Measurements from ENCODE around the gene ASTN1. TPM values are rescaled to one million over a fixed set of nuclear protein-coding genes. Genes with fewer than 3 reads are reported as not detected.

Gene ASTN1
- total RNA-seq, 2 experiments from 2014 or later, result not detected

DNA sequence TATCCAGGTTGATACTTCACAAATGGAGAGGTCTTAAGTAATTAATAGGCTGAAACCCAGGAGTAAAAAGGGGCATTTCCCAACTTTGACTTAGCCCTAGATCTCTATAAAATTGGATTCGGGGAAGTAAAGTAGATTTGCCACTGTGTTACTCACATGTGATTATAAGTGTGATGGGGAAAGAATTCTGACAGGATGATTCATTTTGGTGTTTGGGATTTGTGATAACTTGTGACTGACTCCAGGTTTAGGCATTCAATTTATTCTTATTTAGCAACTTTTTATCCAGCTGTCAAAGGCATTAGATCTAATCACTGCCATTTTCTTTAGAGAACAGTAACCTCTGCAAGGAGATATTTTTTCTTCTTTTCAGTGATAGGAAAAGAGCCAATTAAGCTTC lies 175.5 kb downstream of the ASTN1 start:
- Mint-ChIP-seq H3K9me3 (no peaks in the 10 kb centered on the region), H3K27ac (no peak overlapping the region), H3K4me1 (ENCODE audit: low read depth) (no peaks in the 10 kb centered on the region), H3K4me3 (no peak overlapping the region), H3K36me3 (no peaks in the 10 kb centered on the region), H3K27me3 (no peaks in the 10 kb centered on the region)
- DNase-seq, result no peak
- ChIA-PET POLR2A (no interaction called here), CTCF (no interaction called here)
- intact Hi-C loops (cut with micrococcal nuclease), result no loop called here

DNA sequence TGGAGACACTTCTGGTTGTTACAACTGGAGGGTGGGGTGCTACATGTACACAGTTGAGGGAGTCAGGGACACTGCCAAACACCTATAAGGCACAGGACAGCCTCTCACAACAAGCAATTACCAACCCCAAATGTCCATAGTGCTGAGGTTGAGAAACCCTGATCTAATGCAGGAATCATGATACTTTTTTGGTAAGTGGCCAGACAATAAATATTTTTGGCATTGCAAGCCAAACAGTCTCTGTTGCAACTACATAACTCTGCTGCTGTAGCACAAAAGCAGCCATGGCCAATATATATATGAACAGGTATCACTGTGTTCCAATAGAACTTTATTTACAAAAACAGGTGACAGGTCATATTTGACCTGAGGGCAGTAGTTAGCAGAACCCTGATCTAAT lies 177.5 kb downstream of the ASTN1 start:
- ChIA-PET CTCF (no interaction called here), POLR2A (no interaction called here)
- H3K27me3 Mint-ChIP-seq, result no peaks in the 10 kb centered on the region
- H3K4me3 Mint-ChIP-seq, result no peak overlapping the region
- H3K9me3 Mint-ChIP-seq, result no peaks in the 10 kb centered on the region
- no peaks in the 10 kb centered on the region for H3K4me1 Mint-ChIP-seq (ENCODE audit: low read depth)
- no peak for DNase-seq
- intact Hi-C loops (cut with micrococcal nuclease), result no loop called here
- no peak overlapping the region for H3K27ac Mint-ChIP-seq
- no peaks in the 10 kb centered on the region for H3K36me3 Mint-ChIP-seq

DNA sequence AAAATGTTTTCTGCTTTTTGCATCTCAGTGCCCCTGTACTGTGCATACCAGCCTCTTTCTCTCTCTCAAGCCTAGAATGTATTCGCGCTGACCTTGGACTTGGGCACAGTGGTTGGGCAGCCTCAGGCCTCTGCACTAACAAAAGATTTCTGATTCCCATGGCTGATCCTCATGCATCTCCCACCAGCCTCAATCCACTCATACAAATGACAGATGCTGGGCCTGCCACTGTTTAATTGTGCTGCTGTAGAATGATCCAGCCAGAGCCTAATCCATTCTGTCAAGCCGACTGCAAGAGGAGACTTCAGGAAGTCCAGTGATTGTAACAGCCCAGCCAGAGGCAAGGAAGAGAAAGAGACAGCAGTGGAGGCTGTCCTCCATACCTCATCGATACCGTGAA lies 180.8 kb downstream of the ASTN1 start:
- Mint-ChIP-seq H3K4me3 (no peak overlapping the region), H3K27ac (no peak overlapping the region), H3K4me1 (ENCODE audit: low read depth) (no peaks in the 10 kb centered on the region), H3K27me3 (no peaks in the 10 kb centered on the region), H3K9me3 (no peaks in the 10 kb centered on the region), H3K36me3 (no peaks in the 10 kb centered on the region)
- DNase-seq, result no peak
- ChIA-PET CTCF (no interaction called here), POLR2A (no interaction called here)
- intact Hi-C loops (cut with micrococcal nuclease), result no loop called here

DNA sequence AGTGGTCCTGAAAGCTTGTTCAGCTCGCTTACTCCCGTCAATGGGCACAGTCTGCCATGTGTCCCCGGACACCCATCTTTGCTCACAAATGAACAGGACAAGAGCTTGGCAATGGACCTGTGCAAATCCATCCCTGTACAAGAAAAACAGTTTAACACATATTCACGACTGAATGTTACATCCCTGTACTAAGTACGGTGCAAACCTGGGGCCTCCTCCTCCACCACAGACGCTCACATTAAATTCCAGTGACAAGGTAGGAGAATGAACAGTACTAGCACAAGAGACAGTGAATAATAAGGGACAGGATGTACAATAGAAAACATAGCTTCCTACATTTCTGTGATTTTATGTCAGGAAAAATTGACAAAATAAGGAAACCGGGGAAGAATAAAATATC lies 187.7 kb downstream of the ASTN1 start:
- Mint-ChIP-seq H3K4me3 (no peak overlapping the region), H3K4me1 (ENCODE audit: low read depth) (no peaks in the 10 kb centered on the region), H3K27ac (no peak overlapping the region), H3K36me3 (no peaks in the 10 kb centered on the region), H3K27me3 (no peaks in the 10 kb centered on the region), H3K9me3 (no peaks in the 10 kb centered on the region)
- no peak for DNase-seq
- CTCF ChIA-PET, result no interaction called here
- intact Hi-C loops (cut with micrococcal nuclease), result no loop called here
- POLR2A ChIA-PET, result no interaction called here

DNA sequence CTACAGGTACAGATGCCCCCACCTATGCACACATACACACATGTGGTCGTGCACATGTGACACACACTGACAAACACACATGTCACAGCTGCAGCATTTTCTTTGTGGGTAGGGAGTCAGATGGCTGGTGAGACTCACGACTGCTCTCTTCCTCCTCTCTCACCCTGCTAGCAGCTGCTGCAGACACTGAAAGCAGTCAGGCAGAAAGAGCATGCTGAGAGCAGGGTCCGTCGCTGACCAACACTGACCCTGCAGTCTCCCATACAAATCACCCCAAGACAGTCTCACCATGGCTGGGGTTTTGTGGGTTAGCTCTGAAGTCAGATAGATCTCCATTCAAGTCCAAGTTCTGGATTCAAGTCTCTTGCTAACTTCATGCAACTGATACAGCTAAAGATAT lies 188.3 kb downstream of the ASTN1 start:
- Mint-ChIP-seq H3K27me3 (no peaks in the 10 kb centered on the region), H3K4me1 (ENCODE audit: low read depth) (no peaks in the 10 kb centered on the region), H3K36me3 (no peaks in the 10 kb centered on the region), H3K27ac (no peak overlapping the region), H3K9me3 (no peaks in the 10 kb centered on the region), H3K4me3 (no peak overlapping the region)
- POLR2A ChIA-PET, result no interaction called here
- no peak for DNase-seq
- CTCF ChIA-PET, result no interaction called here
- intact Hi-C loops (cut with micrococcal nuclease), result no loop called here

DNA sequence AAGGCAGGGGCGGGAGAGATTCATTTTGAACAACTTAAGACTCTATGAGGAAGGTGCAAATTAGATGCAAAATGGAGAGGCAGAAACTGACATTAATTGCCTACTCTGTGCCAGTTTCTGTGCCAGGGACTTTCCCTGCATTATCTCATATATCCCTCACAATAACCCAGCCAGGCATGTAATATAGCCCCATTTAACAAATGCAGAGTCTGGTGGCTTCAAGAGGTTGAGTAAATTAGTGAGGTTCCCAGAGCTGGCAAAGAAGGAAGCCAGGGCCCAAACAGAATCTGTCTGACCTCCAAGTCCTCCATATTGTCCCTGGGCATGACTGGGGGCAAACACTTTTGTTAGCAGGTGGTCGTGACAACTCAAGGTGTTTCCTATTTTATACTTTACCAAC lies 199.8 kb downstream of the ASTN1 start:
- no peak overlapping the region for H3K27ac Mint-ChIP-seq
- no peak overlapping the region for H3K4me3 Mint-ChIP-seq
- no peaks in the 10 kb centered on the region for H3K36me3 Mint-ChIP-seq
- H3K9me3 Mint-ChIP-seq, result no peaks in the 10 kb centered on the region
- H3K27me3 Mint-ChIP-seq, result no peaks in the 10 kb centered on the region
- ChIA-PET POLR2A (no interaction called here), CTCF (no interaction called here)
- intact Hi-C loops (cut with micrococcal nuclease), result no loop called here
- H3K4me1 Mint-ChIP-seq (ENCODE audit: low read depth), result no peaks in the 10 kb centered on the region
- no peak for DNase-seq

DNA sequence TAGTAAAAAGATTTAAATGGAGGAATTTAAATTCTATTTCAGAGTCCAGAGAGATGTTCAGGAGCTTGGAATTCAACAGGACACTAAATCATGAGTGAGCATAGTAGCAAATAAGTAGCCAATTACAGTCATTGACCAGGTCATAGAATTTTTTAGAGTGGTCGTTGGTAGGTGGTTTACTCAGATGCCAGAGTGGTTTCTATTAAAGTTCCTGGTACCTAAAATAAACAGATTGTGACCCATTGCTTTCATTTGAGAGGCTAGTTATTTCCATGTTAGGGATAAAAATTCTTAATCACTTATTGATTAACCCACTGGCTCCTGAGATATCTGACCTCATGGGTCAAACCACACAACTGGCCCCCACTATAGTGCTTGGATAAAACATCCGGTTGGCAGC lies 201.3 kb downstream of the ASTN1 start:
- H3K27ac Mint-ChIP-seq, result no peak overlapping the region
- DNase-seq, result no peak
- intact Hi-C loops (cut with micrococcal nuclease), result no loop called here
- ChIA-PET CTCF (interaction anchor here (0.9 kb wide), 1 partner anchor 65 kb away, joined by 4 read pairs; no protein-coding TSS in a partner anchor), POLR2A (no interaction called here)
- H3K9me3 Mint-ChIP-seq, result no peaks in the 10 kb centered on the region
- no peak overlapping the region for H3K4me3 Mint-ChIP-seq
- H3K4me1 Mint-ChIP-seq (ENCODE audit: low read depth), result no peaks in the 10 kb centered on the region
- H3K27me3 Mint-ChIP-seq, result no peaks in the 10 kb centered on the region
- H3K36me3 Mint-ChIP-seq, result no peaks in the 10 kb centered on the region

DNA sequence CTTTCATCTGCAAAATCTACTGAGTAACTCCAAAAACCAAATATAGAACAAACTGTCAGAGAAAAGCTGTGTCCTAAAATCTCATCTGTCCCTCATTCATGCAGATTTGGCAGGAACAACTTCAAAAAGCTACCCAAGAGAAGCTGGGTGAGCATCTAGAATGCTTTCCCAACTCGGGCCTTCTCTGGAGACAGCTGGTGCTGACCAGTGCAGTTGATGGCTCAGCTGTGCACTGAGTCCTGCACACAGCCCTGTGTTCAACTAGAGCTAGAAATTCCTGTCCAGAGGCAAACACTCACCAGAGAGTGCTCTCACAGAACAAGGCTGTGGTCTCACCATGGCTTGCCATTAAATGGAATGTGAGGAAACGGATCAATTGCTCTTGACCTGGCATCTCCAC lies 202.8 kb downstream of the ASTN1 start:
- CTCF ChIA-PET, result no interaction called here
- Mint-ChIP-seq H3K4me1 (ENCODE audit: low read depth) (no peaks in the 10 kb centered on the region), H3K9me3 (no peaks in the 10 kb centered on the region), H3K27me3 (no peaks in the 10 kb centered on the region), H3K4me3 (no peak overlapping the region), H3K27ac (no peak overlapping the region), H3K36me3 (no peaks in the 10 kb centered on the region)
- intact Hi-C loops (cut with micrococcal nuclease), result no loop called here
- DNase-seq, result no peak
- POLR2A ChIA-PET, result no interaction called here

DNA sequence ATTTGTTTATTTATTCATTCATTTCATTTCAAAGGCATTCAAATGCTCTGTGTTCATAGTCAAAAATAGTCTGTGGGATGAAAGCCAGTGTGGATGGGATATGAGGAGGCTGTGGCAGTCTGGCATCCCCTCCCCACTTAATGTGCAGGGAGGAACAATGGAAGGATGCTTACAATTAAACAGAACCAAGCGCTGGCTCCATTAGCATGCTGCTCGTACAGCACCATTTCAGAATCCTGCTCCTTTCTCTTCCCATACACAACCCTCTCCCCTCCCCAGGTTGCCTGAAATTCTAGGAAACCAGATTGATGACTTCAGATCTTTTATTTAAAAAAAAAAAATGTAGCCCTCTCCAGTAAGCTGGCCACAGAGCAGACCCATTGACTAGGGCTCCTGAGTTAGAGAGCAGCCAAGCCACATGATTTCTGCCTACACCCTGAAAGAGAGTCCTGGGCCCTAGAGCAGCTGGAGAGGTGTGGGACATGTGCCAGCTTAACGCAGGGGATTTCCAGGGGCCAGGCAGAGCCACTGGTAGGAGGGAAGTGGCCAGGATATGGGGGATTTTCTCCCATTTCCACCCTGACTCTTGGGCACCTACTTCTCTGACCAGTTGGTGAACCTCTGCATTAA lies 205.2 kb downstream of the ASTN1 start:
- Mint-ChIP-seq H3K36me3 (no peaks in the 10 kb centered on the region), H3K27ac (no peak overlapping the region), H3K9me3 (no peaks in the 10 kb centered on the region), H3K4me3 (no peak overlapping the region), H3K27me3 (no peaks in the 10 kb centered on the region), H3K4me1 (ENCODE audit: low read depth) (no peaks in the 10 kb centered on the region)
- intact Hi-C loops (cut with micrococcal nuclease), result no loop called here
- POLR2A ChIA-PET, result no interaction called here
- DNase-seq, result no peak
- CTCF ChIA-PET, result no interaction called here

DNA sequence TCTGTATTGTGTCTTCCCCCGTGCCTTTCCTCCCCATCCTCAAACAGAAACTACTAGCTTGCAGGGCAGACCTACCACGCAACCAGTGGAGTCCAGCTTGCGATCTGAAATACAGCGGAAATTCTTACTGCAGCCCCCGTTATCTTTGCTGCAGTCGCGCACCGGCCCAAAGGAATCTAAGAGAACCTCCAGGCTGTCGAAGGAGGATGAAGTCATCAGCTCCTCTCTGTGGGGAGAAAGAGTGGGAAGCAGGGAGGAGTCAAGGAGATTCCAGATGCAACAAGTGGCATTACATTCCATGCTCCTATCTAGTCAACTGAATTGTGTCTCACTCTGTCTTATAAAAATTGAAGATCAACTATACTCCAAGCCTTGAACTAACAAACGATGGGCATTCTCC lies 206.9 kb downstream of the ASTN1 start:
- H3K36me3 Mint-ChIP-seq, result no peaks in the 10 kb centered on the region
- ChIA-PET POLR2A (no interaction called here), CTCF (no interaction called here)
- H3K4me1 Mint-ChIP-seq (ENCODE audit: low read depth), result no peaks in the 10 kb centered on the region
- no peaks in the 10 kb centered on the region for H3K27me3 Mint-ChIP-seq
- no peak overlapping the region for H3K27ac Mint-ChIP-seq
- no peaks in the 10 kb centered on the region for H3K9me3 Mint-ChIP-seq
- DNase-seq, result no peak
- no peak overlapping the region for H3K4me3 Mint-ChIP-seq
- intact Hi-C loops (cut with micrococcal nuclease), result no loop called here

DNA sequence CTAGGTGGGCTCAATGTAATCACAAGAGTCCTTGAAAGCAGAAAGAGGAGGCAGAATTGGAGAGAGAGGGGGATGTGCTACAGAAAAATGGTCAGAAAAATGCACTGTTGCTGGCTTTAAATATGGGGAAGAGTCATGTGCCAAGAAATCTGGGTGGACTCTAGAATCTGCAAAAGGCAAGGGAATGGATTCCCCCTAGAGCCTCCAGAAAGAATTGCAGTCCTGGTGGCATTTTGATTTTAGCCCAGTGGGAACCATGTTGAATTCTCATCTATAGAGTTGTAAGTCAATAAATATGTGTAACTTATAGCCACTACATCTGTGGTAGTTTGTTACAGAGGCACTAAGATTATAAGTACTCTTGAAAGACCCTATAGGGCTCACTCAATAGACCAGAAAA lies 210.3 kb downstream of the ASTN1 start:
- intact Hi-C loops (cut with micrococcal nuclease), result no loop called here
- Mint-ChIP-seq H3K27ac (no peak overlapping the region), H3K9me3 (no peaks in the 10 kb centered on the region), H3K4me3 (no peak overlapping the region), H3K27me3 (no peaks in the 10 kb centered on the region), H3K36me3 (no peaks in the 10 kb centered on the region), H3K4me1 (ENCODE audit: low read depth) (no peaks in the 10 kb centered on the region)
- CTCF ChIA-PET, result no interaction called here
- POLR2A ChIA-PET, result no interaction called here
- DNase-seq, result no peak

DNA sequence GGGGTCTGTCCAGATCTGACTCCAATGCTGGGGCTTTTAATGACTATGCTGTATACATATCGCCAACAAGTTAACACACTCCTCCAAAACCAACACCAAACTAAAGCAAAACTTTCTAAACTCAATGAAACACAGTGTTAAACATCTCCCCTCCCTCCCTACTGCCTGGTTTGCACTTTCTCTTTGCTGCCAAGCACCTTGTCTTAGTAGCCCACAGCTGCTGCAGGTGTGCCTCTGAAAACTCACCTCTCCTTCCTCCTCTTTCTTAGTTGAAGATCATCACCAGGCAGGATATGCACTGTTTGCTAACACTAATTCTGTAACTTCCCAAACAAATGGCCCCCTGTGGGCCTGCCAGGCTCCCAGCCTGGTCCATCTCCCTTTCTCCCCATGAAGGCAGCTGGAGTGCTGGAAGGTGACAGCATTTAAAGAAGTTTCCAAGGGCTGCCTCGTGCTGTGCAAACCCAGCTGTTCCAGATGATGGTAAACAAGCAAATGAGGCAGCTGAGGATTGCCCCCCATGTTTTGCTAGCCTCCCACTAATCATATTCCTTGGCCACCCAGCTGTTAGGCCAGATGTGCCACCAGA lies 213.7 kb downstream of the ASTN1 start:
- intact Hi-C loops (cut with micrococcal nuclease), result no loop called here
- no peaks in the 10 kb centered on the region for H3K9me3 Mint-ChIP-seq
- CTCF ChIA-PET, result no interaction called here

DNA sequence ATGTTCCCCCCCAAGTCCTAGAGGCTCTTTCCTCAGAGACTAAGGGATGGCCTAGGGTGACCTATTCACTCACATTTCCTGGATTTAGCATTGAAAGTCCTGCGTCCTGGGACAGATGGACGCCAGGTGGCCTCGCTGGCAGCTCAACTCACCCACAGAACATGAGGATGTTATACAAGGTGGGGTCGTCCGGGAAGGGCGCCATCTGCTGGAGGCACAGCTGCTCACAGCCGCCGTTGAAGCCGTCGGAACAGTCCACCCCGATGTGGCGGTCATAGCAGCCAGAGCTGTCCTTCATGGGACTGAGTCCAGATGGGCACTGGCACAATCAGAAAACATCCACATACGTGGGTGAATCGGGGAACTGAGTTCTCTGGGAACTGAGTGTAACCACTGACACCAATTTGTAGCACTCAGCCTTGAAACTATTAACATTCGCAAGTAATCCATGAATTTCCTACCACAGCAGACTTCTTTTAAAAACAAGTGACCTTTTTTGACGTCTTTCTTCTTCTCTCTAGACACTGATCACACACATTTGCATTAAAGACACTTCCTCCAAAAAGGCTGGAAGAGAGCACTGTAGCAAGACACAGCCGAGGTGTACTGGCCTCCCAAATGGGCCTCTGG lies 215.4 kb downstream of the ASTN1 start:
- H3K27ac Mint-ChIP-seq, result no peak overlapping the region
- POLR2A ChIA-PET, result no interaction called here
- H3K36me3 Mint-ChIP-seq, result no peaks in the 10 kb centered on the region
- H3K9me3 Mint-ChIP-seq, result no peaks in the 10 kb centered on the region
- peak; percentile 41 for DNase-seq
- H3K4me3 Mint-ChIP-seq, result no peak overlapping the region
- no peaks in the 10 kb centered on the region for H3K27me3 Mint-ChIP-seq
- no peaks in the 10 kb centered on the region for H3K4me1 Mint-ChIP-seq (ENCODE audit: low read depth)
- CTCF ChIA-PET, result no interaction called here
- intact Hi-C loops (cut with micrococcal nuclease), result loop anchor here (2.0 kb wide), 1 partner anchor 52 kb away; no protein-coding TSS in a partner anchor

More for the DNA sequence above, 213.7 kb downstream of the ASTN1 start:
- no peak for DNase-seq
- POLR2A ChIA-PET, result interaction anchor here (0.6 kb wide), 1 partner anchor 1150 kb away, joined by 3 read pairs; no protein-coding TSS in a partner anchor
- Mint-ChIP-seq H3K27ac (no peak overlapping the region), H3K36me3 (no peaks in the 10 kb centered on the region), H3K4me1 (ENCODE audit: low read depth) (no peaks in the 10 kb centered on the region), H3K27me3 (no peaks in the 10 kb centered on the region), H3K4me3 (no peak overlapping the region)
